HG03039 (cell line): ENCODE measurements around the gene COX10.
"Not testable (repeated sequence)": the region's sequence is repeated elsewhere in the genome, so short reads cannot be mapped to it uniquely, and the experiment has no call there.

Source experiments
- ATAC-seq: cut with Tn5 transposase; IDR thresholded peaks from one replicate; pipeline ENCODE4 v1.9.1; 2021; ENCODE audit warnings: mild to moderate bottlenecking, moderate library complexity; ENCODE audit not compliant: unreplicated experiment

COX10 gene

DNA sequence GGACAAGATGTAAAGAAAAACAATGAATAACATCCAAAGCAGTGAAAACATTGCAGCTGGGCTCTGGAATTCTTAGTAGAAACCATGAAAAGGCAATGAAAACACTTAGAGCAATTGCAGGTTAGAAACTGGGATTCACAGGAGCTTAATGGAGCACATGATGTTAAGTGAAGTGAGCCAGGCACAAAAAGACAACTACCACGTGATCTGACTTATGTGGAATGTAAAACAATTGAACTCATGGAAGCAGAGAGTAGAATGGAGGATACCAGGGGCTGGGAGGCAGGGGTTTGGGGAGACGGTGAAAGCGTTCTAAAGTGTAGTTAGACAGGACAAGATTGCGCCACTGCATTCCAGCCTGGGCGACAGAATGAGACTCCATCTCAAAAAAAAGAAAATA is 170.0 kb downstream of the COX10 start:
- not testable (repeated sequence) for ATAC-seq

DNA sequence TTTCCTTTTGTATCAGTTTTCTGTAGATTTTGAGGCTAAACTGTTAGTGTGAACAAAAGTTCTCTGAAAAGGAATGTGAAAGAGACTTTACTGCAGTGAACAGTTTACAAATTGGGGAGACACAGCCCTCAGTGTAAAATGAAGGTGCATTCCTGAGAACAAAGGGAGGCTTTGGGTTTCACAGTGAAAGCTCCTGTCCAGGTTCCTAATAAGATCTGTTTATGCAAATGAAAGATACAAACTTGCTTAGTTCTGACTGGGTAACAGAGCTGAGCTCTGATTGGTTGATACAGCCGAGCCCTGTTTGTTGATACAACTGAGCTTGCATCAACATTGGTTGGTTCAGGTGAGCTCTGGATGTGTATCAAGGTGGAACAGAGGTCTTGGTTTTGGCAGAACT is 175.7 kb downstream of the COX10 start:
- no peak for ATAC-seq

DNA sequence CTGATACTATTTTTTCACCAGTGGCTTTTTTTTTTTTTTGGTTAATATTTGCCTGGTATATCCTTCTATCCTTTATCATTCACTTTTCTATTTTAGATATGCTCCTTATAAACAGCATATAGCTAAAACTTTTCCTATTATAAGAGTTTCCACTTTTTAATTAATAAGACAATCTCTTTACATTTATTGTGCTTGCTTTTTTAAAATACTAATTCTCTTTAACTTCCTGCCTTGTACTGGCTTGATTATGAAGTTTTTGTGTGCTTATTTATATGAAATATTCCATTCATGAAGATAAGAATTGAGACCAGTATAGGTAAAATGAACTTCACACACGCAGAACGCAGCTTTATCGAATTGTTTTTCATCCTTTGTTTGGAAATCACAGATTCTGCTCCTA is 176.3 kb downstream of the COX10 start:
- no peak for ATAC-seq
